ENCODE results near the gene TPSD1. TPM values are rescaled to one million over a fixed set of nuclear protein-coding genes. Genes with fewer than 3 reads are reported as not detected.

TPSD1 gene
- total RNA-seq, 1 donor from 2014 or later, result not detected

DNA sequence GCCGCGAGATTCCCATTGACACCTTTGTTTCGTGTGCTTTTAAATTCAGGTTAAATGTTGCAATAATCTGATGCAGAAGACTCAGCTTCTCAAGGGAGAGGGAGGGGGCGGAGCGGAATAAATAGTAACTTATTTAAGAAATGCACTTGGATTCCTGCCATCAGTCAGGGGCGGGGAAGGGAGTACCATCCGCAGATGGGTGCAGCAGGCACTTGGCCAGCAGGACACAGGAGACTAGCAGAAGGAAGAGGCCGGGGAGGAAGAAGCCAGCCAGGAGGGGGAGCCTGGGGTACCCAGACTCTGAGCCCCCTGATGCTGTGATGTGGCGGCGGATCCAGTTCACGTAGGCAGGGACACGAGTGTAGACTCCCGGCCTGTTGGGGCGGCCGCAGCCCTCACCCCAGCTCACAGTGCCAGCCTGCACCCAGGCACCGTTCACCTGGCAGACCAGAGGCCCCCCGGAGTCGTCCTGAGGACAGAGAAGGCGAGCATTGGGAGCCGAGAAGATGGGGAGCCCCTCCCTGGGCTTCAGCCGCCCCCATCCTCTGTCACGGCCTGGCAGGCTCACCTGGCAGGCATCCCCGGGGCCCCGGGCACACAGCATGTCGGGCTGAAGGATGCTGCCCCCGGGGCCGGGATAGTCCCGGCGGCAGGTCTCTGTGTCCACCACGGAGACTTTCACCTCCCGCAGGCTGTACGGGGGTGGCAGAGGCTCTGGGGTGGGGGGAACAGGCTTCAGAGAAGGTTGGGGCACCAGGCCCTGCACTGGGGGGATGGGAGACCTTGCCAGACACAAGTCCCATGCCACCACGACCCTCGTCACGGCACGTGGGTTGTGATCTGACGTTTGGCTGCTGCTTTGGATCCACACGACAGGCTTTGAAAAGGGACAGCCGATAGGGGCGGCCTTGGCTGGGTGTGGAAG lies 34.0 kb upstream of the TPSD1 start:
- no peaks in the 10 kb centered on the region for H3K36me3 ChIP-seq (ENCODE audit: insufficient read depth, low read length)
- TF ChIP-seq EZH2 (IDR thresholded peaks at IDR 0.05; ENCODE audit: insufficient read depth, low read length), result no peak
- TF ChIP-seq, protein P1, sequence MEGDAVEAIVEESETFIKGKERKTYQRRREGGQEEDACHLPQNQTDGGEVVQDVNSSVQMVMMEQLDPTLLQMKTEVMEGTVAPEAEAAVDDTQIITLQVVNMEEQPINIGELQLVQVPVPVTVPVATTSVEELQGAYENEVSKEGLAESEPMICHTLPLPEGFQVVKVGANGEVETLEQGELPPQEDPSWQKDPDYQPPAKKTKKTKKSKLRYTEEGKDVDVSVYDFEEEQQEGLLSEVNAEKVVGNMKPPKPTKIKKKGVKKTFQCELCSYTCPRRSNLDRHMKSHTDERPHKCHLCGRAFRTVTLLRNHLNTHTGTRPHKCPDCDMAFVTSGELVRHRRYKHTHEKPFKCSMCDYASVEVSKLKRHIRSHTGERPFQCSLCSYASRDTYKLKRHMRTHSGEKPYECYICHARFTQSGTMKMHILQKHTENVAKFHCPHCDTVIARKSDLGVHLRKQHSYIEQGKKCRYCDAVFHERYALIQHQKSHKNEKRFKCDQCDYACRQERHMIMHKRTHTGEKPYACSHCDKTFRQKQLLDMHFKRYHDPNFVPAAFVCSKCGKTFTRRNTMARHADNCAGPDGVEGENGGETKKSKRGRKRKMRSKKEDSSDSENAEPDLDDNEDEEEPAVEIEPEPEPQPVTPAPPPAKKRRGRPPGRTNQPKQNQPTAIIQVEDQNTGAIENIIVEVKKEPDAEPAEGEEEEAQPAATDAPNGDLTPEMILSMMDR (IDR thresholded peaks at IDR 0.05; ENCODE audit: insufficient read depth, low read depth, low read length), result no peak
- H3K27me3 ChIP-seq (ENCODE audit: insufficient read depth, low read length), result no peaks in the 10 kb centered on the region
- H3K27ac ChIP-seq (ENCODE audit: low read depth, low read length), result no peak overlapping the region
- no peaks in the 10 kb centered on the region for H3K4me1 Mint-ChIP-seq (ENCODE audit: low read depth, unreplicated experiment)
- no peak overlapping the region for H3K4me3 Mint-ChIP-seq (ENCODE audit: unreplicated experiment)
- no peak for DNase-seq (ENCODE audit: low read depth)
- H3K4me2 ChIP-seq (ENCODE audit: low read length), result no peak overlapping the region
- H4K20me1 ChIP-seq (ENCODE audit: insufficient read depth, low read length), result no peaks in the 10 kb centered on the region
- H3K36me3 Mint-ChIP-seq (ENCODE audit: low read depth, unreplicated experiment), result peaks cover 4% of the 10 kb centered on the region
- no peaks in the 10 kb centered on the region for H3K9me3 Mint-ChIP-seq (ENCODE audit: unreplicated experiment)
- H3K4me3 ChIP-seq (ENCODE audit: insufficient read depth, low read depth, low read length), result no peak overlapping the region
- no peak overlapping the region for H3K9ac ChIP-seq (ENCODE audit: low read length)
- no peaks in the 10 kb centered on the region for H3K4me1 ChIP-seq (ENCODE audit: insufficient read depth, low read length)
- peaks cover 13% of the 10 kb centered on the region for H3K27me3 Mint-ChIP-seq (ENCODE audit: low read depth, unreplicated experiment)
- H3K79me2 ChIP-seq (ENCODE audit: insufficient read depth, low read length), result no peaks in the 10 kb centered on the region
- H3K27ac Mint-ChIP-seq (ENCODE audit: unreplicated experiment), result no peak overlapping the region
- FAIRE-seq, result no peak
- H3K9me3 ChIP-seq (ENCODE audit: insufficient read depth, low read depth, low read length), result no peaks in the 10 kb centered on the region
- no peak overlapping the region for H2AFZ ChIP-seq (ENCODE audit: low read depth, low read length)

DNA sequence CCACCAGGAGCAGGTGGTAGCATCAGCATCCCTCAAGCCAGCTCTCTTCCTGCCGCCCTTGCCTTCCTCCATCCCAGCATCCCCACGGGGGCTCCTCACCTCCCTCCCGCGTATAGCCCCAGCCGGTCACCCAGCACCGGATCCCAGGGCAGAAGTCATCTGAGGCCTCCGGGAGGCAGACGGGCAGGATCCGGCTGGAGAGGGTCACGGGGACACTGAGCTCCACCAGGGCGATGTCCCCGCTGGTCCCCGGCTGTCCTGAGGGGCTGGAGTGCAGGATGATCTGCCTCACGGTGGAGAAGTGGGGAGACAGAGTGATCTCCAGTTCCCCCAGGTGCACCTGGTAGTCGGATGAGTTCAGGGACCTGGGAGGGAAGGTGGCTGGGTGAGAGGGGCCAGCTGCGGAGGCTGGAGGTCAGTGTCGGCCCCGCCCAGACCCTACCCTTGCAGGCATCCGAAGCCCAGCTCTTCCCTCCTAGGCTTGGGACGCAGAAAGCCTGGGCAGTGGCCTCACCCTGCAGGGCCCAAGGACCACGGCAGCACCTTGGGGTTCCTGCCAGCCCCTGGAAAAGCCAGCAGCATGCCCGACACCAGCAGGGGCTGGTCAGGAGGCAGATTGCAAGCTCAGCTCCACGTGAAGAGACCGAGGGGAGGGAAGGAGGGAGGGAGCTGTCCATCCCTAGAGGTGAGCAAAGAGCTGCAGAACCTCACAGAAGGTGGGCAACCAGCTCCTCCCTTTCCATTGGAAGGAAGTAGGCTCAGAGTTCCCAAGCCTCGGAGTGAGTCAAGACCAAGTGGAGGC lies 33.1 kb upstream of the TPSD1 start:
- peaks cover 4% of the 10 kb centered on the region for H3K36me3 Mint-ChIP-seq (ENCODE audit: low read depth, unreplicated experiment)
- Histone ChIP-seq H3K4me1 (ENCODE audit: insufficient read depth, low read length) (no peaks in the 10 kb centered on the region), H3K4me2 (ENCODE audit: low read length) (no peak overlapping the region), H3K9me3 (ENCODE audit: insufficient read depth, low read depth, low read length) (no peaks in the 10 kb centered on the region), H3K27ac (ENCODE audit: low read depth, low read length) (no peak overlapping the region), H2AFZ (ENCODE audit: low read depth, low read length) (no peak overlapping the region), H3K27me3 (ENCODE audit: insufficient read depth, low read length) (no peaks in the 10 kb centered on the region), H3K4me3 (ENCODE audit: insufficient read depth, low read depth, low read length) (no peak overlapping the region), H4K20me1 (ENCODE audit: insufficient read depth, low read length) (no peaks in the 10 kb centered on the region), H3K79me2 (ENCODE audit: insufficient read depth, low read length) (no peaks in the 10 kb centered on the region), H3K36me3 (ENCODE audit: insufficient read depth, low read length) (no peaks in the 10 kb centered on the region), H3K9ac (ENCODE audit: low read length) (no peak overlapping the region)
- no peaks in the 10 kb centered on the region for H3K9me3 Mint-ChIP-seq (ENCODE audit: unreplicated experiment)
- peaks cover 15% of the 10 kb centered on the region for H3K27me3 Mint-ChIP-seq (ENCODE audit: low read depth, unreplicated experiment)
- DNase-seq (ENCODE audit: low read depth) (no peak), FAIRE-seq (no peak)
- H3K4me3 Mint-ChIP-seq (ENCODE audit: unreplicated experiment), result no peak overlapping the region
- no peaks in the 10 kb centered on the region for H3K4me1 Mint-ChIP-seq (ENCODE audit: low read depth, unreplicated experiment)
- no peak for TF ChIP-seq EZH2 (IDR thresholded peaks at IDR 0.05; ENCODE audit: insufficient read depth, low read length)
- TF ChIP-seq, protein P1 (IDR thresholded peaks at IDR 0.05; ENCODE audit: insufficient read depth, low read depth, low read length), result no peak
- no peak overlapping the region for H3K27ac Mint-ChIP-seq (ENCODE audit: unreplicated experiment)

All from astrocyte (in vitro differentiated cells and primary cell).